Smooth muscle cell (in vitro differentiated cells): ENCODE results near the gene SHISAL1. TPM values are rescaled to one million over a fixed set of nuclear protein-coding genes. Genes with fewer than 3 reads are reported as not detected.

Source experiments
- DNase-seq: peaks from one replicate; lab custom pipeline; 2025; ENCODE audit not compliant: unreplicated experiment; lab: John Stamatoyannopoulos, UW
- H2AFZ ChIP-seq: fragments of 200-600 bp; sonication (generic); 2 replicates; pipeline ENCODE4 v1.6.0; 2016; ENCODE audit warnings: antibody characterized with exemption, low read depth, mild to moderate bottlenecking
- H3F3A ChIP-seq: fragments of 200-600 bp; sonication (generic); 2 replicates; pipeline ENCODE4 v1.6.0; 2017; ENCODE audit warnings: antibody characterized with exemption, low read depth
- H3K27ac ChIP-seq: fragments of 200-600 bp; sonication (generic); 2 replicates; pipeline ENCODE4 v1.5.1; 2016; ENCODE audit warnings: low read depth, mild to moderate bottlenecking
- H3K27me3 ChIP-seq: fragments of 200-600 bp; sonication (generic); 2 replicates; pipeline ENCODE4 v1.6.1; 2016; ENCODE audit warnings: low read depth, mild to moderate bottlenecking
- H3K36me3 ChIP-seq: fragments of 200-600 bp; sonication (generic); 2 replicates; pipeline ENCODE4 v1.5.1; 2016; ENCODE audit warnings: low read depth
- H3K4me1 ChIP-seq: fragments of 200-600 bp; sonication (generic); 2 replicates; pipeline ENCODE4 v1.5.1; 2016; ENCODE audit warnings: low read depth
- H3K4me2 ChIP-seq: fragments of 200-600 bp; sonication (generic); 2 replicates; pipeline ENCODE4 v1.6.0; 2016; ENCODE audit warnings: mild to moderate bottlenecking
- H3K4me3 ChIP-seq: fragments of 200-600 bp; sonication (generic); 2 replicates; pipeline ENCODE4 v1.5.1; 2016; ENCODE audit warnings: mild to moderate bottlenecking
- H3K79me2 ChIP-seq: fragments of 200-600 bp; sonication (generic); 2 replicates; pipeline ENCODE4 v1.6.0; 2016; ENCODE audit warnings: low read depth, mild to moderate bottlenecking
- H3K9ac ChIP-seq: fragments of 200-600 bp; sonication (generic); 2 replicates; pipeline ENCODE4 v1.6.0; 2016; ENCODE audit warnings: low read depth
- H3K9me3 ChIP-seq: fragments of 200-600 bp; sonication (generic); replicated peaks from 2 replicates; pipeline ENCODE4 v1.5.1; 2016; ENCODE audit warnings: low read depth
- H4K20me1 ChIP-seq: fragments of 200-600 bp; sonication (generic); 2 replicates; pipeline ENCODE4 v1.6.0; 2016; ENCODE audit warnings: low read depth
- WGBS: methylation state at CpG from one replicate; pipeline ENCODE4 v1.1.7; 2016; ENCODE audit warnings: low lambda C conversion rate; 5-methylcytosine and 5-hydroxymethylcytosine counted together
- polyA plus RNA-seq: library from polyadenylated mRNA; unstranded; fragments of >200 nt; fragmentation: Nextera tagmentation; extraction: Ambion mirVana; gene quantifications from 2 replicates; pipeline ENCODE4 v1.2.1, GENCODE V29; 2016
- total RNA-seq: library from RNA; depleted of rRNA; stranded (reverse); fragments of >200 nt; gene quantifications from 2 replicates; pipeline ENCODE4 v1.2.3, GENCODE V29; 2014
- TF ChIP-seq, protein P1 (sequence below): fragments of 200-600 bp; sonication (generic); IDR thresholded peaks from 2 replicates; pipeline ENCODE4 v1.5.1; 2017; ENCODE audit warnings: borderline replicate concordance, mild to moderate bottlenecking, antibody characterized with exemption; ENCODE audit not compliant: insufficient read depth, poor library complexity, severe bottlenecking

The SHISAL1 gene
- total and polyA plus RNA-seq, 2 experiments from 2014 or later, result 0.78 to 1.9 TPM

DNA sequence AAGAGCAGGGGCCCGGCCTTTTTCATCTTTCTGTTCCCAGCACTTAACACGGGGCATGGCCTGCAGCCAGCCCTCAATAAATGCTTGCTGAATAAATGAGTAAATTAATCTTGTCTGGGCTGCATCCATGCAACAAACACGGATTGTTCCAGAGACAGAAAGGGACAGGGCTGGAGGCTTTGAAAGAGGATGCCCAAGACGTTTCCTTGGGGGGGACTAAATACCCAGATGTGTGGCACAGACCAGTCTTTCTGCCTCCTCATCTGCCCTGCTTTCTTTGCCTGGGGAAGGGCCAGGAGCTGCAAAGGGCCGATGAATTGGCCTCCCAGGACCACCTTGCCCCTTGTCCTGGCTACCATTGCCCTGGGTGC is 40.4 kb downstream of the SHISAL1 start:
- TF ChIP-seq, protein P1, sequence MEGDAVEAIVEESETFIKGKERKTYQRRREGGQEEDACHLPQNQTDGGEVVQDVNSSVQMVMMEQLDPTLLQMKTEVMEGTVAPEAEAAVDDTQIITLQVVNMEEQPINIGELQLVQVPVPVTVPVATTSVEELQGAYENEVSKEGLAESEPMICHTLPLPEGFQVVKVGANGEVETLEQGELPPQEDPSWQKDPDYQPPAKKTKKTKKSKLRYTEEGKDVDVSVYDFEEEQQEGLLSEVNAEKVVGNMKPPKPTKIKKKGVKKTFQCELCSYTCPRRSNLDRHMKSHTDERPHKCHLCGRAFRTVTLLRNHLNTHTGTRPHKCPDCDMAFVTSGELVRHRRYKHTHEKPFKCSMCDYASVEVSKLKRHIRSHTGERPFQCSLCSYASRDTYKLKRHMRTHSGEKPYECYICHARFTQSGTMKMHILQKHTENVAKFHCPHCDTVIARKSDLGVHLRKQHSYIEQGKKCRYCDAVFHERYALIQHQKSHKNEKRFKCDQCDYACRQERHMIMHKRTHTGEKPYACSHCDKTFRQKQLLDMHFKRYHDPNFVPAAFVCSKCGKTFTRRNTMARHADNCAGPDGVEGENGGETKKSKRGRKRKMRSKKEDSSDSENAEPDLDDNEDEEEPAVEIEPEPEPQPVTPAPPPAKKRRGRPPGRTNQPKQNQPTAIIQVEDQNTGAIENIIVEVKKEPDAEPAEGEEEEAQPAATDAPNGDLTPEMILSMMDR, result no peak
- Histone ChIP-seq H3K9me3 (no peaks in the 10 kb centered on the region), H2AFZ (no peak overlapping the region), H4K20me1 (no peaks in the 10 kb centered on the region), H3K4me1 (peaks cover 25% of the 10 kb centered on the region), H3K79me2 (no peaks in the 10 kb centered on the region), H3F3A (no peaks in the 10 kb centered on the region), H3K4me2 (no peak overlapping the region), H3K27ac (no peak overlapping the region), H3K27me3 (no peaks in the 10 kb centered on the region), H3K9ac (no peak overlapping the region), H3K4me3 (no peak overlapping the region), H3K36me3 (no peaks in the 10 kb centered on the region)
- DNase-seq, result no peak
- 83% methylated on average over 5 of the region's 5 CpGs for WGBS

DNA sequence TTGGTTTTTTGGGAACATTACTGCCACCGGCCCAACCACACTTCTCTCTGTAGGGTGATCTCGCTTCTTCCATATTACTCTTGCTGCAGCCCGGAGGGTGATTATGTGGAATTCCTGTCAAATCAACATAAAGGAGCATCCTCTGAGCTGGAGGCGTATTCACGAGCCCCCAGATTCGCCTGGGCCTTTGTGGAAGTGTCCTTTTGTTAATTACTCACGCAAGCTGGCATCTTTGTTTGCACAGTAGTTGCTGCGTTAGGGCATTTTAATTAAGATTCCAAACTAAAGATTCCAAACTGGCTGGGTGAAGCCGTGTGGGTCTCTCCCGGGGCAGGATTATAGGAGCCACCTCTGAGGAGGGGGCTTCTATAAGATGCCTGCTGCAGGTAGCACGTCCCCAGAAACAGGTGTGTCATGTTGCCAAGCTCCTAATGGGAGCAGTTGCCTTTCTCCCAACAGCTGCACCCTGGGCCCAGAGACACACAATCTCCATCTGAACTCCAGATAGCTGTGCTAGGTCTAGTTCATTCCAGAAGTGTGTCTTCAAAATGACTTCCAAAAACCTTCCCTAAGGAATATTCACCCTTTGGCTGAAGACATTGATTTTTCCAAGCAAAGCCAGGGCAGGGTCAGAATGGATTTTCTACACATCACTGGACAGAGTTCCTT is 40.9 kb downstream of the SHISAL1 start:
- 84% methylated on average over 11 of the region's 11 CpGs for WGBS
- H3K4me1 ChIP-seq, result peaks cover 20% of the 10 kb centered on the region
- H3K36me3 ChIP-seq, result no peaks in the 10 kb centered on the region
- H3K27ac ChIP-seq, result no peak overlapping the region
- no peaks in the 10 kb centered on the region for H3F3A ChIP-seq
- TF ChIP-seq, protein P1, result no peak
- no peak for DNase-seq
- H4K20me1 ChIP-seq, result no peaks in the 10 kb centered on the region
- no peaks in the 10 kb centered on the region for H3K9me3 ChIP-seq
- no peaks in the 10 kb centered on the region for H3K79me2 ChIP-seq
- H2AFZ ChIP-seq, result no peak overlapping the region
- no peak overlapping the region for H3K4me3 ChIP-seq
- H3K4me2 ChIP-seq, result no peak overlapping the region
- no peak overlapping the region for H3K9ac ChIP-seq
- H3K27me3 ChIP-seq, result no peaks in the 10 kb centered on the region

DNA sequence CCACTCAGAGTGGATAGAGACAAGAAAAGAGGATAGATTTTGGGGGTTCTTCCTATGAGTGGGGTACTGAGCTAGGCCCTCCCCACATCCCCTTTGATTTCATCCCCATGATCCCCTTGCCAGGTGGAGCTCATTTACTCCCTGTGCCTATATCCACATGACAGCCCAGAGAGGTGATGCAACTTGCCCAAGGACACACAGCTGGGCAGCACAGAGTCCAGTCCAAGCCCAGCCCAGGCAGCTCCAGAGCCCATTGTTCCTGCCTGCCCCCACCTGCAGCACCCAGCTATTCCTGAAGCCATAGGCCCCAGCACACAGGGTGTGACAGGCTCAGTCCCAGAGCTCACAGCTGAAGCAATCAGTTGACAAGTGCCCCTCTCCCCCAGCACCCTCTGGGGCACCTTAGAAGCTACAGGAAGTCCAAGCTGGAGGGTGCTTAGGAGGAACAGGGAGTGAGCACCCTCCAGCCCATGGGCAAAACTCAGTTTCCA is 41.7 kb downstream of the SHISAL1 start:
- H3K9ac ChIP-seq, result no peak overlapping the region
- no peaks in the 10 kb centered on the region for H4K20me1 ChIP-seq
- no peaks in the 10 kb centered on the region for H3K79me2 ChIP-seq
- no peak overlapping the region for H2AFZ ChIP-seq
- DNase-seq, result no peak
- no peaks in the 10 kb centered on the region for H3K9me3 ChIP-seq
- TF ChIP-seq, protein P1, result no peak
- no peaks in the 10 kb centered on the region for H3K36me3 ChIP-seq
- H3K27me3 ChIP-seq, result no peaks in the 10 kb centered on the region
- H3K4me2 ChIP-seq, result no peak overlapping the region
- H3K4me1 ChIP-seq, result peaks cover 15% of the 10 kb centered on the region
- no peak overlapping the region for H3K4me3 ChIP-seq
- no peaks in the 10 kb centered on the region for H3F3A ChIP-seq
- no peak overlapping the region for H3K27ac ChIP-seq

DNA sequence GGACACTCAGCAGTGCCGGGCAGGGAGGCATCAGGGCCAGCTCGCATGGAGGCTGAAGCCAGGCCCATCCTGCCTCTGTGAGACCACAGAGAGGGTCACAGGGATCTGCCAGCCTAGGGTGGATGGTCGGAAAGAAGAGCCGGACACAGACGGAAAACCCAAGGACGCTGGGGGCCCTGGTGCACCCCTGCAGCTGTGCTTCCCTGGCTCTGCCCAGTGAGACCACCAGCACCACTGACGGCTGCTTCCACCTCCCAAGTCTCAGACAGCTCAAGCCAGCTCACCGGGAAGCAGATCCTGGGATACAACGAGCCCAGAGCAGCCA is 42.2 kb downstream of the SHISAL1 start:
- Histone ChIP-seq H3K4me2 (no peak overlapping the region), H4K20me1 (no peaks in the 10 kb centered on the region), H3K9me3 (no peaks in the 10 kb centered on the region), H3K27me3 (no peaks in the 10 kb centered on the region), H2AFZ (no peak overlapping the region), H3F3A (no peaks in the 10 kb centered on the region), H3K9ac (no peak overlapping the region), H3K79me2 (no peaks in the 10 kb centered on the region), H3K27ac (no peak overlapping the region), H3K4me1 (peaks cover 14% of the 10 kb centered on the region), H3K4me3 (no peak overlapping the region), H3K36me3 (no peaks in the 10 kb centered on the region)
- WGBS, result 92% methylated on average over 9 of the region's 9 CpGs
- no peak for DNase-seq
- TF ChIP-seq, protein P1, result no peak
